Gastroesophageal sphincter (tissue), 3 donors: ENCODE data around the gene RPL32.

Source experiments
- POLR2A ChIP-seq, 2 donors: fragments of 450-650 bp; IDR thresholded peaks; one replicate each; pipeline ENCODE4 v1.6.1; 2017; ENCODE audit warnings: antibody characterized with exemption in 2 of 2, mild to moderate bottlenecking in 2 of 2, moderate library complexity in 1 of 2
- TF ChIP-seq, protein P1 (sequence below), 4 experiments: fragments of 200-600 bp in 2 of 4; fragments of 450-650 bp in 2 of 4; sonication (generic) in 1 of 4; IDR thresholded peaks; one replicate each; pipeline ENCODE4 v1.5.1; 2017 to 2019; ENCODE audit warnings: antibody characterized with exemption in 4 of 4, mild to moderate bottlenecking in 2 of 4, moderate library complexity in 2 of 4

DNA sequence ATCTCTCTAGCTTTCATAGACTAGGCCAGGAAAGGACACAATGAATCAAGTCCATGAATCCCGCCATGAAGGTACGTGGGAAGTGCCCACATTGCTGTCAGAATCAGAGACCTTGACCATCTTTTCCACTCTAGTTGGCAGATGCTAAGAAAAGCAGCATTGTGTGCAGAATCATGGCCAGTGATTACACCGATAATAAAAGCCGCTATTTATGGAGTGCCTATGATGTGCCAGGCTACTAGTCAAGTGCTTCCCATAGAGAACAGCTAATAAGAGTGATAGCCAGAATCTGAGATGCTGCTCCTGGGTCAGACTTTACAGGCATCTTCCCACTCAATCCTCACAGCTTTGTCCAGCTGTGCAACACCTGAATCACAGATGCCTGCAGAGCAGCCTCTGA, 13.2 kb upstream of the RPL32 start:
- TF ChIP-seq, protein P1, sequence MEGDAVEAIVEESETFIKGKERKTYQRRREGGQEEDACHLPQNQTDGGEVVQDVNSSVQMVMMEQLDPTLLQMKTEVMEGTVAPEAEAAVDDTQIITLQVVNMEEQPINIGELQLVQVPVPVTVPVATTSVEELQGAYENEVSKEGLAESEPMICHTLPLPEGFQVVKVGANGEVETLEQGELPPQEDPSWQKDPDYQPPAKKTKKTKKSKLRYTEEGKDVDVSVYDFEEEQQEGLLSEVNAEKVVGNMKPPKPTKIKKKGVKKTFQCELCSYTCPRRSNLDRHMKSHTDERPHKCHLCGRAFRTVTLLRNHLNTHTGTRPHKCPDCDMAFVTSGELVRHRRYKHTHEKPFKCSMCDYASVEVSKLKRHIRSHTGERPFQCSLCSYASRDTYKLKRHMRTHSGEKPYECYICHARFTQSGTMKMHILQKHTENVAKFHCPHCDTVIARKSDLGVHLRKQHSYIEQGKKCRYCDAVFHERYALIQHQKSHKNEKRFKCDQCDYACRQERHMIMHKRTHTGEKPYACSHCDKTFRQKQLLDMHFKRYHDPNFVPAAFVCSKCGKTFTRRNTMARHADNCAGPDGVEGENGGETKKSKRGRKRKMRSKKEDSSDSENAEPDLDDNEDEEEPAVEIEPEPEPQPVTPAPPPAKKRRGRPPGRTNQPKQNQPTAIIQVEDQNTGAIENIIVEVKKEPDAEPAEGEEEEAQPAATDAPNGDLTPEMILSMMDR (IDR thresholded peaks at IDR 0.05): no peak
- TF ChIP-seq POLR2A (IDR thresholded peaks at IDR 0.05): no peak
